CD4-positive, alpha-beta T cell treated with Interleukin-15 for 1 hour (primary cell): Measurements from ENCODE around the gene ATG5.
A peak's percentile ranks its signal among the peaks of the same experiment; 100 is the strongest.

Experiments used
- DNase-seq: peaks from one replicate; pipeline ENCODE4 v3.0.0-alpha.2; 2020

Gene ATG5

DNA sequence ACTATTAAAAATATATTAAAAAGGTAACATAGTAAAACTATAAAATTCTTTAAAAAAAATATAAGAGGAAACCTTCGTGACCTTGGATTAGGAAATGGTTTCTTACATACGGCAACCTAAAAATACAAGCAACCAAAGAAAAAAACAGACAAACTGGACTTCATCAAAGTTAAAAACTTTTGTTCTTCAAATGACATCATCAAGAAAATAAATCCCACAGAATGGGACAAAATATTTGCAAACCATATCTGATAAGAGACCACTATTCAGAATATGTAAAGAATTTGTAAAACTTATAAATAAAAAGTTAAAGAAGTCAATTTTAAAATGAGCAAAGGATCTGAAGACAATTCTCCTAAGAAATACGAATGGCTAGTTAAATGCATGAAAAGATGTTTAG lies 110.0 kb downstream of the ATG5 start:
- no peak for DNase-seq

- DNase-seq, result no peak
Observed at GRCh38 chr6:106214531-106214930, 111.0 kb downstream of the ATG5 start.

GRCh38 chr6:106213660-106214289 lies 111.8 kb downstream of the ATG5 start:
- DNase-seq, result no peak

GRCh38 chr6:106212576-106212975 lies 113.0 kb downstream of the ATG5 start:
- no peak for DNase-seq

DNA sequence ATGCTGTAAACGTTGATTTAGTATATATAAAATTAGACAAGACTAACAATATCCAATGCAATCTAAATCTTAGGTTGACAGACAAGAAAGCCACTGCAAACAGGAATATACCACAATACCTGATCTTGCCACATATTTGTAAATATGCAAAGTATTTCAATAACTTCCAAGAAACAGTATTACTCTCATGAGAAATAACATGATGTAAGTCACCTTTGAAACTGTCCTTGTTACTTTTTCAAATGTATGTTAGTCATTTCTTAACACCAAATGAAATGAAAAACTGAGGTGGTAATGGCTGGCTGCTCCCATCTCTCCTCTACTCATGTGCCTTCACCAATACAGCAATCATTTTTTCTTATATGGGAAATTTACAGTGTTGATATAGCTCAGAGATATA lies 118.7 kb downstream of the ATG5 start:
- DNase-seq, result no peak

DNA sequence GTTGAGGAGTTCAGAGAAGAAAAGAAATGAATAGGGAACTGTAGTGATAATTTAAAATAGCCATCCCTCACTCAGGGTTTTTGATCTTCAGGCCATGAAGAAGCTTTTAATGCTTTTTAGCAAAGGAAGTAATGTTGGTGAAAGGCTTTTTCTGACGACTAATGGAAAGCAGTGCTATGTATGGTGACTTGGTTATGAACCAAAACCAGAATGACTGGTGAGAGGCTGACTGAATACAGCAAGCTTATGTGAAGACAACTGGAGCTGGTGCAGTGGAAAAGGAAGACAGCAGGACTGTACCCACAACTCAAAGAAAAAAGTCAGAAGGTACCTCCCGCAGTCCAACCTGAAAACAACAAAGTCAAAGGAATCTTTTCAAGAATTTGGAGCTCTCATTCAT lies 120.6 kb downstream of the ATG5 start:
- no peak for DNase-seq

DNA sequence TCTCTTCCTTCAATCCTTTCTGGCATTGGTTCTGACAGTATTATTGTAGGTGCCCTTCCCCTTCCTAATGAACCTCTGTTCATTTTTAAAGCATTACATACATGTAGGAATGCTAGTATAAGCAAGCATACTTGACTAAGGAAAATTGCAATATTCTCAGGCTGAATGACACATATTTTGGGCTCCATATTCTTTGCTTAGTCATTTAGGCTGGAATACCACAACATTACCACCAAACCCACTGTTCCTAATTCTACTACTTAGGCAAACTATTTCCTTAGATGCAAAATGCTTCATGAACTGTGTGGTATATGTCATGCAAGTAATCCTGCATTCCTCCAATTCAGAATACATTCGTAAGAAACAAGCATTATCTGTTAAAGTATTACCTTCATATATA lies 125.6 kb downstream of the ATG5 start:
- DNase-seq, result no peak

GRCh38 chr6:106199331-106199730 lies 126.2 kb downstream of the ATG5 start:
- no peak for DNase-seq

- DNase-seq, result peak; percentile 29
Observed at GRCh38 chr6:106197441-106197840, 128.1 kb downstream of the ATG5 start.

DNA sequence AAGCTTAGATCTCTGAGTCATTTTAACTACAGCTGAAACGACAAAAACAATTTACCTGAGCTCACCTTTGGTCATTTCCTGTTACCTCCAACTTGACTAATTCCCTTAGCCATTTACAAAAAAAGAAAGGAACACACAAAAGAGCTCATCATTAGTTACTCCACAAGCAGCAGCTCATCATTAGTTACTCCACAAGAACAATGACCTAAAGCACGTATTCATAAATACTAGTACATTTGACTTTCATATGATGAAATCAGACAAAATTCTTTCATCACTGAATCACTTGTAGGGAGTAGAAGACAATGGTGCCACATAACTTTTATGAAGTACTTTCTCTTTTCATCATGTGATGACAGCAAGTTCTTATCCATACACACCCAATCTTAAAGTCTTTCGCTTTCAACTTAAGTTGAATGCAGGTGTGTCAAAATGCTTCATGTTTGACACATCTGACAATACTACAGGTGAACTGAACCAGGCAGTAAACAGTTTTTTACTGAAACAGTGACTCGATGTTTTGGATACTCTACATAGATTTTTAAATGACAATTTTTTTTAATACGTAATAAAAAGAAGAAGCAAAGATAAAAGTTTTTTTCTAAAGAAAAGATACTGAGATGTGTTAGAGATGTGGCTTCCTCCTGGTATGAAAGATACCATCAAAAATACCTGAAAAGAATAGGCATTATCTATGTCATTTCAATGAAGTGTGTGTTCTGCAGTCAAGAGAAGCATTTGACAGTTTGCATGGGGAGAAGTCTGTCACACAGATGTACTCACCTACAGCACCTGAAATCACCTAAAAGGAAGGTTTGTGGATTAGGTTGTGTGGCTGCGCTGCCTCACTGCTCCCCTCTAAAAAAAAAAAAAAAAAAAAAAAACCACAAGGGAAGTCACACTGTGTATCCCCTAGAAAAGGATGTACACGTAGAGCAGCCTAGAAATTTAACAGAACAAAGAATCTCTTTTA lies 130.3 kb downstream of the ATG5 start:
- DNase-seq, result no peak

- DNase-seq, result no peak
Observed at GRCh38 chr6:106192824-106193223, 132.7 kb downstream of the ATG5 start.

DNA sequence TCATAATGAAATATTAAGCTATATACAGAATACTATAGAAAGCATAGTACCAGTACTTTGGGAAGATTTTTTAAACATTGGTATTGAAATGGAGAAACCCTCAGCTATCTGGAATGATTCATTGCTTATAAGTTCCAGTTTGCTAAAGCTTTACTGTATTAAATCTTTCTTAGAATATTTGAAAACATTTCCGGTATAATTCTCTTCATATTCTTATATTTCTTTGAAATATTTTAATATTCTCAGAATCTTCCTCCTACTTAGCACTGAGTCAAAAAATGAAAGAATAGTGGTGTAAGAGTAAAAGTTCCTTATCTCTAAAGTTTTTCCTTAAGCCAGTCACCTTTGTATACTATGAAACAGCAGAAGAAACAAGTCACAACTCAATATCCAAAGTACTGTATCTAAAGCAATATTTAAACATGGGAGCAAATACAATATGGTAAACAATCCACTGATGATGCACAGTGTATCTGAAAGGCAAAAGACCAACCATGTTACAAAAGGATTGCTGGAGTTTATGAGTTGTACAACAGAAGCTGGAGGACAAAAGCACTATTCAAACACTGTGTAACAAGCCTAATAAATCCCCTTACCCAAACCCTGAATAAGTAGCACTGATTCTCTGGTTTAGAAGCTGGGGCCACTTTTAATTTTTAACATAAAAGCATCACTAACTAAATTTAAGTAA lies 137.3 kb downstream of the ATG5 start:
- no peak for DNase-seq

GRCh38 chr6:106187424-106187982 lies 138.1 kb downstream of the ATG5 start:
- no peak for DNase-seq

DNA sequence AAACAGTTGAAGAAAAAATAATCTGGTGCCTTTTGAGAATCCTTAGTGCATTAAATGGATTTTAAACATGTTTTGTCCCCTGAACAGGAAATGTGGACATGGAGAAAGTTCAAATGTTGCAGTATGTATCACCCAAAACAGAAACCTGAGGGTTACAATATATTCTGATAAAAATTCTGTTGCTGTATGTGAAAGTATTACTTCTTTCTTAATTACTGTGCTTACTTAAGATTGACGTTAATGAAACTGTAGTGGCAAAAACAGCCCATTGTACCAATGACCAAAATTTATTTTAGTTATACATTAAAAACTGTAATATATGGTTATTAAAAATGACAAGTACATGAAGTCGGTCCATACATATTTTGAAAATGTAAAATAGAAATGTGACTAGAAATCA lies 138.8 kb downstream of the ATG5 start:
- DNase-seq, result no peak

GRCh38 chr6:106186172-106186571 lies 139.4 kb downstream of the ATG5 start:
- no peak for DNase-seq

GRCh38 chr6:106185615-106186014 lies 139.9 kb downstream of the ATG5 start:
- no peak for DNase-seq

- no peak for DNase-seq
Observed at GRCh38 chr6:106184629-106185028, 140.9 kb downstream of the ATG5 start.

DNA sequence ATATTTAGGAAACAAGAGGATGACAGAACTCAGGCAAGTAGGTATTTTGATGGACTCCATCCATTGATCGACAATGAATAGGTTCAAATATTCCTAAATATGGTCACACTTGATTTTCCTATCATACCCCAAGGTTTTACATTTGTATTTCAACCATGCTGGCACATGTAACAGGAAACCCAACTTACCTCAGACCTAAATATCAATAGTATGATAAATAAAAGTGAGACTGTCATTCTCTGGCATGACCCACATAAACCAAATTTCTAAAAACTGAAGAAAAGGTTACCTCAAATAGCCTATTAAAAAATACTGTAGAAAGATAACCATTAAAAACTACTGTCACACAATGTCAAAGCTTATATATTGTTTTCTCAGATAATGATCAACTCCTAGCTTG lies 142.1 kb downstream of the ATG5 start:
- no peak for DNase-seq

- no peak for DNase-seq
Observed at GRCh38 chr6:106182455-106182854, 143.1 kb downstream of the ATG5 start.

DNA sequence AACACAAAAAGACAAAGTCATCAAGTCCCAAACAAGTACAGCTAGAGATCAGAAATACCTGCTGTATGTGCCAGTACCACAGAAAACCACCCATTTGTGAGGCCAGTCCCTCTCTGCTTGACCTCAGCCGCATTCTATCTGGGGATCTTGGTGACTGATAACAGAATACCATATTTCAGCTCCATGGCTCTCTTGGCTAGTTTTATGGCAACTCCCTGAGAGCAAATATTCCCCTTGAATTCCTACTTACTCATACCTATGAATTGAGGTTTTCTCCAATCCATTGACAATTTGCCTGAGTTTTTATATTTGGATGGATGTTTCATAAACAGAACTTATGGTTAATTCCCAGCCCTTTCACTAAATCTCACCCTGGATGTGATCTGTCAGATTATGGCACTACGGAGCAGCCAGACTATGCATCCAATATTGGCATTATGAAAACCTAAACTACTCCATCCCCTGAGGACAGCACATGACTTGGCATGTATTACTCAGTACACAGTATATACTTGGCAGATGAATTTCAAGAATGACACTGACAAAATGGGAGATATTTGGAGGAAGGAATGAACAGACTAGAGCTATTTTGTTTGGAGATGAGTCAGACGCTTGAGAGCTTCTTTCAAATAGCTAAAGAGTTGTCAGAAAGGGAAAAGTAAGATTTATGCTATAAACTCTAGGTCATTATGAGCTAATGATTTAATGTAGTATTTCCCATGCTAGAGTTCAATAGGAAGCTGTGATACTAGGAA lies 143.7 kb downstream of the ATG5 start:
- DNase-seq, result no peak

GRCh38 chr6:106180208-106180607 lies 145.4 kb downstream of the ATG5 start:
- DNase-seq, result no peak

DNA sequence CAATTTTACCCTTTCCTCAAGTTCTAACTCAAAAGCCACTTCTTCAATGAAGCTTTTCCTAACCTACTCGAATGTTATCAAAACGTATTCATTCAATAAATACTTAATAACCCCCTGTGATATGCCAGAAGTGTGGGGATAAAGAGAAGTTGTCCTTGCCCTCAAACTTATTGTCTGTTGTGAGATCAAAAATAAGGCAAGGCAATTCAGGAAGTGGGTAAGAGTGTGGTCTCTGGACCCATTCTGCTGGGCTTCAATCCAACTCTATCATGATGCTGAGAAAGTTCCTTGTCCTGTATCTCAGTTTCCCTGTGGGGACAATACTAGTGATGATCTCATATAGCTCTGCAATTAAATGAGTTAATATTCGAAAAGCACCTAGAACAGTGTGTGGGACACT lies 146.7 kb downstream of the ATG5 start:
- DNase-seq, result no peak

DNA sequence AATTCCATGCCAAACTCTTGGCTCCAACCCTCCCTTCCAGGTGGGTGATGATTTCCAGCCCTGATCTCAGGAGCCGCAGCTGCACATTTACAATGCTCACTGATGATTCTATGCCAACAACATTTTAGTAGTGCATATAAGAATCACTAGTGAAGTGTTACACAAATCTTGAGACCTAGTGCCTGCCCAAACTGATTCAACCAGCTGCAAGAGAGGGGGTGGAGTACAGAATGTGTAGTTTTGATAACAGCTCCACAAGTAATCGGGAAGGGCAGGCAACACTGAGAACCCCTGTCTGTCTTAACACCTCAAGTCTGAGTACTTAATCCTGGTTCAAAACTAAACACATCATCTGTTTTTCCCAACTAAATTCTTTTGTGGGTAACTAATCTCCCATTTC lies 147.8 kb downstream of the ATG5 start:
- no peak for DNase-seq
